Transverse colon (tissue), 4 donors: ENCODE data around the gene ZNF202. TPM values are rescaled to one million over a fixed set of nuclear protein-coding genes. Genes with fewer than 3 reads are reported as not detected.

ENCODE experiments used
- DNase-seq: peaks from one replicate; pipeline ENCODE4 v3.0.0-alpha.2; 2019
- H3K27ac ChIP-seq, 4 donors: fragments of 200-600 bp; sonication (generic); 2 replicates each; pipeline ENCODE4 v1.5.1; 2016 to 2018; ENCODE audit warnings: inconsistent platforms in 4 of 4
- H3K27me3 ChIP-seq: fragments of 200-600 bp; sonication (generic); 2 replicates; pipeline ENCODE4 v1.5.1; 2017; ENCODE audit warnings: inconsistent platforms
- H3K36me3 ChIP-seq, 4 donors: fragments of 200-600 bp; sonication (generic); 2 replicates each; pipeline ENCODE4 v1.5.1; 2017 to 2019; ENCODE audit warnings: inconsistent platforms in 4 of 4
- H3K4me1 ChIP-seq, 4 donors: fragments of 200-600 bp; sonication (generic); 2 replicates each; pipeline ENCODE4 v1.5.1; 2017 to 2020; ENCODE audit warnings: inconsistent platforms in 4 of 4
- H3K4me3 ChIP-seq, 4 donors: fragments of 200-600 bp; sonication (generic); 1 replicate in 1 of 4; 2 replicates in 3 of 4; pipeline versions ENCODE4 v1.5.1 to v1.6.1; 2017 to 2019; ENCODE audit warnings: inconsistent platforms in 4 of 4
- H3K9me3 ChIP-seq, 2 donors: fragments of 200-600 bp; sonication (generic); 2 replicates each; pipeline ENCODE4 v1.5.1; 2017 to 2019; ENCODE audit warnings: inconsistent platforms in 2 of 2
- CTCF ChIP-seq, 5 experiments: fragments of 200-600 bp in 3 of 5; fragments of 450-650 bp in 2 of 5; sonication (generic) in 3 of 5; IDR thresholded peaks; 1 replicate in 2 of 5; 2 replicates in 3 of 5; pipeline ENCODE4 v1.5.1; 2016 to 2017; ENCODE audit warnings: antibody characterized with exemption in 5 of 5, inconsistent platforms in 3 of 5, mild to moderate bottlenecking in 2 of 5, moderate library complexity in 1 of 5
- EP300 ChIP-seq: sonication (generic); formaldehyde crosslinking; IDR thresholded peaks from one replicate; pipeline ENCODE4 v1.6.1; 2017; ENCODE audit warnings: antibody characterized with exemption, low read depth
- POLR2A ChIP-seq: fragments of 450-650 bp; IDR thresholded peaks from one replicate; pipeline ENCODE4 v1.6.1; 2016; ENCODE audit warnings: antibody characterized with exemption, mild to moderate bottlenecking, moderate library complexity
- POLR2AphosphoS5 ChIP-seq, 3 donors: sonication (generic); formaldehyde crosslinking; IDR thresholded peaks; one replicate each; pipeline ENCODE4 v1.6.1; 2016; ENCODE audit warnings: antibody characterized with exemption in 3 of 3
- WGBS, 2 donors: methylation state at CpG; one replicate each; pipeline ENCODE4 v1.1.5; 2018; ENCODE audit warnings: low coverage in 1 of 2; 5-methylcytosine and 5-hydroxymethylcytosine counted together
- in situ Hi-C, 4 donors: fragments of 200-750 bp; cut with MboI; loops; one replicate each; pipeline versions ENCODE4 v1.15.0 to v1.15.1; 2017; ENCODE audit warnings: low sequenced_read_pairs in 3 of 4, low pct_ligation_motif_present in 1 of 4, low pct_unique_long_range_greater_than_20kb in 1 of 4
- intact Hi-C: fragments of 100-400 bp; cut with DNase I; formaldehyde crosslinking; loops from one replicate; pipeline ENCODE4 v1.15.1; 2023; ENCODE audit warnings: low total_unique reads
- total RNA-seq, 4 donors: library from RNA; depleted of rRNA; stranded (reverse); fragments of >200 nt; gene quantifications; one replicate each; pipeline ENCODE4 v1.1.0, GENCODE V29; 2016

ZNF202 gene
- total RNA-seq, 4 donors from 2014 or later = 4.4 to 7.8 (median 6.2) TPM

- no peak for TF ChIP-seq CTCF (IDR thresholded peaks at IDR 0.05)
- no peak for TF ChIP-seq POLR2A
- no peak for TF ChIP-seq POLR2AphosphoS5 (IDR thresholded peaks at IDR 0.05)
- TF ChIP-seq EP300 = no peak
- no peaks in the 10 kb centered on the region for H3K4me1 ChIP-seq
- no peak for DNase-seq
- no peaks in the 10 kb centered on the region for H3K9me3 ChIP-seq
- 51 to 60% methylated on average over 2 to 9 of the region's 9 CpGs for WGBS, 2 donors
- H3K27ac ChIP-seq = no peak overlapping the region
- H3K27me3 ChIP-seq = peaks cover 7% of the 10 kb centered on the region
- H3K4me3 ChIP-seq = no peak overlapping the region
- in situ Hi-C loops (loop anchor here in 1 of 4 donors (10.0 kb wide), 1 partner anchor 127 kb away; no protein-coding TSS in a partner anchor), intact Hi-C loops (no loop called here)
- no peaks in the 10 kb centered on the region for H3K36me3 ChIP-seq
These were observed 39.3 kb downstream of the ZNF202 start for GRCh38 chr11:123702139-123702538.

DNA sequence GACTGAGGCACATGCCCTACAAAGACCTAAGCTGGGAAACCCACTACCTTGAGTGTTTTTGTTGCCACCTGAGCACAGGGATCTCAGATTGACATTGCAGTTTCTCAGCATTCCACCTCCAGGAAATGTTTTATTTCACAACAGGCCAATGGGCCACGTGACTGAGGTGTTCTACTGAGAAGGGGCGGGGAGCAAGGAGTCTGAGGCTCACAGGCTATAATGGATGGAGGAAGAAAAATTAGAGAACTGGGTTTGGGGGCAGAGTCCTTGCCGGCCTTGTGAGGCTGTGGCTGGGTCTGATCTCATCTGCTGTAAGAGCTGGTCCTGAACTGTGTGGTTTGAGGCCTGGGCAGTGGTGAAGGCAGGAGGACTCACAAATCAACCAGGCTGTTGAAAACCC is 40.7 kb downstream of the ZNF202 start:
- Histone ChIP-seq H3K4me1 (no peaks in the 10 kb centered on the region), H3K4me3 (no peak overlapping the region), H3K27ac (no peak overlapping the region), H3K36me3 (no peaks in the 10 kb centered on the region), H3K27me3 (peaks cover 7% of the 10 kb centered on the region), H3K9me3 (no peaks in the 10 kb centered on the region)
- WGBS, 2 donors = 49 to 63% methylated on average over 2 to 3 of the region's 3 CpGs
- TF ChIP-seq POLR2AphosphoS5 (IDR thresholded peaks at IDR 0.05) (no peak), EP300 (no peak)
- in situ Hi-C loops = loop anchor here in 1 of 4 donors (10.0 kb wide), 1 partner anchor 126 kb away; no protein-coding TSS in a partner anchor
- DNase-seq = peak; percentile 10
- intact Hi-C loops = no loop called here

- TF ChIP-seq POLR2AphosphoS5 (IDR thresholded peaks at IDR 0.05) (no peak), POLR2A (no peak), EP300 (no peak), CTCF (IDR thresholded peaks at IDR 0.05) (no peak)
- 46 to 48% methylated on average over 2 of the region's 2 CpGs for WGBS, 2 donors
- no peak overlapping the region for H3K4me3 ChIP-seq
- H3K9me3 ChIP-seq = no peaks in the 10 kb centered on the region
- no peak overlapping the region for H3K27ac ChIP-seq
- DNase-seq = no peak
- in situ Hi-C loops = no loop called here
- H3K4me1 ChIP-seq = no peaks in the 10 kb centered on the region
- H3K36me3 ChIP-seq = no peaks in the 10 kb centered on the region
- intact Hi-C loops = no loop called here
- H3K27me3 ChIP-seq = peaks cover 13% of the 10 kb centered on the region
These were observed 42.8 kb downstream of the ZNF202 start for GRCh38 chr11:123698546-123699127.

- H3K27me3 ChIP-seq = peaks cover 17% of the 10 kb centered on the region
- no peaks in the 10 kb centered on the region for H3K36me3 ChIP-seq
- H3K4me3 ChIP-seq = no peak overlapping the region
- DNase-seq = no peak
- no peak for TF ChIP-seq POLR2A
- no peak for TF ChIP-seq CTCF (IDR thresholded peaks at IDR 0.05)
- no peak for TF ChIP-seq POLR2AphosphoS5 (IDR thresholded peaks at IDR 0.05)
- no peak for TF ChIP-seq EP300
- no peak overlapping the region for H3K27ac ChIP-seq
- 67 to 89% methylated on average over 1 to 2 of the region's 2 CpGs for WGBS, 2 donors
- in situ Hi-C loops = no loop called here
- no peaks in the 10 kb centered on the region for H3K4me1 ChIP-seq
- intact Hi-C loops = no loop called here
- H3K9me3 ChIP-seq = no peaks in the 10 kb centered on the region
These were observed 45.3 kb downstream of the ZNF202 start for GRCh38 chr11:123696183-123696582.

- Histone ChIP-seq H3K36me3 (no peaks in the 10 kb centered on the region), H3K4me3 (no peak overlapping the region), H3K9me3 (no peaks in the 10 kb centered on the region), H3K27ac (no peak overlapping the region), H3K4me1 (no peaks in the 10 kb centered on the region), H3K27me3 (peaks cover 17% of the 10 kb centered on the region)
- no peak for DNase-seq
- WGBS, 2 donors = 86 to 92% methylated on average over 9 of the region's 9 CpGs
- in situ Hi-C loops = no loop called here
- intact Hi-C loops = no loop called here
- TF ChIP-seq EP300 (no peak), CTCF (IDR thresholded peaks at IDR 0.05) (no peak), POLR2A (no peak), POLR2AphosphoS5 (IDR thresholded peaks at IDR 0.05) (no peak)
These were observed 46.2 kb downstream of the ZNF202 start for GRCh38 chr11:123695231-123695630.
